ENCODE results near the gene ZSCAN22.

DNA sequence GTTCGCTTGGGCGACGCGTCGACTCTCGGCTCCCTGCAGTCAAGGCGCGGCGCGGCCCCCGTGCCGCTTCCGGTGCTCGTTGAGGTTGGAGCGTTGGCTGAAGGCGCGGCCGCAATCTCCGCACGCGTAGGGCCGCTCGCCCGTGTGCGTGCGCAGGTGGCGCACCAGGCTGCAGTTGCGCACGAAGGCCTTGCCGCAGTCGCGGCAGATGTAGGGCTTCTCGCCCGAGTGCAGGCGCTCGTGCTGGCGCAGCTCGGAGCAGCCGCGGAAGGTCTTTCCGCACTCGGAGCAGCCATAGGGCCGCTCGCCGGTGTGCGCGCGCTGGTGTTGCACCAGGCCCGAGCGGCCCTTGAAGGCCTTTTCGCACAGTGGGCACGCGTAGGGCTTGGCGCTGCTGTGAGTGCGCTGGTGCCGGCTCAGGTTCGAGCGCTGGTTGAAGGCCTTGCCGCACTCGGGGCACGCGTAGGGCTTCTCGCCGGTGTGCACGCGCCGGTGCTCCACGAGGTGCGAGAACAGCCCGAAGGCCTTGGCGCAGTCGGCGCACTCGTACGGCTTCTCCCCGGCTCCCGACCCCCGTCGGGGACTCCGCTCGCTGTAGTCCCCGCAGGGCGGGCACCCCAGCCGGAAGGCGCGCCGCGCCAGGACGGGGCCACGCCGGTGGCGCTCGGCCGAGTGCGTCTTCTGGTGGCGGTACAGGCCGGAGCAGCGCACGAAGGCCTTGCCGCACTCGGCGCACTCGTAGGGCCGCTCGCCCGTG, 41.1 kb downstream of the ZSCAN22 start:
- TF ChIP-seq RAD21 (IDR thresholded peaks at IDR 0.05; ENCODE audit: low read depth) (no peak), TAF1 (IDR thresholded peaks at IDR 0.05; ENCODE audit: low read depth) (no peak)
